ENCODE data around the gene COQ8B. TPM values are rescaled to one million over a fixed set of nuclear protein-coding genes. Genes with fewer than 3 reads are reported as not detected.

Gene COQ8B
- total RNA-seq, 1 donor from 2014 or later: 30.6 TPM

GRCh38 chr19:40693150-40693788 lies 23.4 kb downstream of the COQ8B start:
- intact Hi-C loops (cut with micrococcal nuclease): no loop called here

DNA sequence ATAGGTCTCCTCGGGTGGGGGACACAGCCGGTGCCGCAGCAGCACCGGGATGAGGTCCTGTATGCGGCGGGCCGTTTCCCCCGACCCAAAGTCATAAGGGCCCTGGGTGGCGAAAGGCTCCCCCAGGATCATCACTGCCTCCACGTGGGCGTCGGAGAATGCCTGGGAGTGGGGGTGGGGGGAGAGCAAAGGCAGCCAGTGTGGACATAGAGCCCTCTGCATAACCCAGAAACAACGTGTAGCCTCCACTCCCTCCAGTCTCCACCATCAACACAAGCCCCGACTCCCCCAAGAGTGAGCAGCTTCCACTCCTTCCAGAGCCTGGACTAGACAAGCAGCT lies 24.5 kb downstream of the COQ8B start:
- intact Hi-C loops (cut with micrococcal nuclease): no loop called here

GRCh38 chr19:40691421-40692211 lies 25.1 kb downstream of the COQ8B start:
- intact Hi-C loops (cut with micrococcal nuclease): no loop called here

- intact Hi-C loops (cut with micrococcal nuclease): loop anchor here (1.0 kb wide), 4 partner anchors 24 to 87 kb away; partner anchors contain the start of genes RAB4B and SNRPA
Observed at GRCh38 chr19:40690693-40691420, 25.8 kb downstream of the COQ8B start.

DNA sequence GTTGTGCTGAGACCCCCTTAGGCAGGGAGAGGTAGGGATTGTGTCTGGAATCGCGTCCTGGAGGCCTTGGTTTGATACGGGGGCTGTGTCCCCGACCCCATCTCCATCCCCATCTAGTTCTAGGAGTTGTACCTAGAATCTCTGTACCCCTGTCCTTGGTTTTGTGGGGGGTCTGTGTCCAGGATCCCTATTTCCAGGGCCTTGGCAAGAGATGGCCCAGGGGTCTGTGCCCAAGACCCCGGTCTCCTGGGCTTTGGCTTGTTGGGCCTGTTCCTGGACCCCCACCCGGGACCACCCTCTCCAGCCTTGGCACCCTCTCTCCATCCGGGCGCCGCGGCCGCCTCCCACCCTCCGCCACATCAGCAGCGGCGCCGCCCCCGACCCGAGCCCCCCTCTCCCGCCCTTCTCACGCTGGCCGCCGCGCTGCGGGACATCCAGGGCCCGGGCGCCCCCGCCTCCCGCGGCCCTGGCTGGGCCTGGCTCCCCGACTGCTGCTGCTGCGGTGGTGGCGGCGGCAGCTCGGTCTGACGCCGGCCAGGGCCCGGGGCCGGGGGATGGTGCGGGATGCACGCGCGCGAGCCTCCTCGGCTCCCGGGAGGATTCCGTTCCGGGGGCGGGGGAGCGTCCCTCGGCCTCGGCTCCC lies 26.5 kb downstream of the COQ8B start, which contains the start of gene NUMBL:
Gene NUMBL, minus strand, starts transcription at position 602 of the 643 bp plus-strand sequence. Its CDS starts 168 bp downstream, at position 434.
- intact Hi-C loops (cut with micrococcal nuclease): loop anchor here (1.0 kb wide), 4 partner anchors 25 to 88 kb away; partner anchors contain the start of genes RAB4B and SNRPA

- intact Hi-C loops (cut with micrococcal nuclease): loop anchor here (1.0 kb wide), 4 partner anchors 26 to 89 kb away; partner anchors contain the start of genes RAB4B and SNRPA
Observed at GRCh38 chr19:40689339-40690049, 27.2 kb downstream of the COQ8B start.

- intact Hi-C loops (cut with micrococcal nuclease): no loop called here
Observed at GRCh38 chr19:40688987-40689338, 27.7 kb downstream of the COQ8B start.

DNA sequence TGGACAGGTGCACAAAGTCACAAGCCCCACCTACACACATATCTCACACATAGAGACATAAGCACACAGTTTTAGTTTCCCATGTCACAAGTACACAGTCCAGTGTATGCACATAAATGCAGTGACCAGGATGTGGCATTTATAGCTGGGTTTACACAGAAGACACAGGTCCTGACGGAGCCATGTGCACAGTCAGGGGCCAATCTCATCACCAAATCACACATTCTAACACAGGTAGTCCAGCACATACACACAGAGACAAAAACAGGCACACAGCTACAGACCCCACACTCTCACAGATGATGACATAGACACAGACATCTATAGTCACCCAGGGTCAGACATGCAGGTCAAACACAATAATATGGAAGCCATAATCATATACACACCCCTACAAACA lies 28.4 kb downstream of the COQ8B start:
- intact Hi-C loops (cut with micrococcal nuclease): no loop called here

GRCh38 chr19:40687525-40688016 lies 29.1 kb downstream of the COQ8B start:
- intact Hi-C loops (cut with micrococcal nuclease): no loop called here

- intact Hi-C loops (cut with micrococcal nuclease): no loop called here
Observed at GRCh38 chr19:40686882-40687524, 29.7 kb downstream of the COQ8B start.

GRCh38 chr19:40685563-40685962 lies 31.1 kb downstream of the COQ8B start:
- intact Hi-C loops (cut with micrococcal nuclease): no loop called here

GRCh38 chr19:40685016-40685526 lies 31.6 kb downstream of the COQ8B start:
- intact Hi-C loops (cut with micrococcal nuclease): no loop called here

DNA sequence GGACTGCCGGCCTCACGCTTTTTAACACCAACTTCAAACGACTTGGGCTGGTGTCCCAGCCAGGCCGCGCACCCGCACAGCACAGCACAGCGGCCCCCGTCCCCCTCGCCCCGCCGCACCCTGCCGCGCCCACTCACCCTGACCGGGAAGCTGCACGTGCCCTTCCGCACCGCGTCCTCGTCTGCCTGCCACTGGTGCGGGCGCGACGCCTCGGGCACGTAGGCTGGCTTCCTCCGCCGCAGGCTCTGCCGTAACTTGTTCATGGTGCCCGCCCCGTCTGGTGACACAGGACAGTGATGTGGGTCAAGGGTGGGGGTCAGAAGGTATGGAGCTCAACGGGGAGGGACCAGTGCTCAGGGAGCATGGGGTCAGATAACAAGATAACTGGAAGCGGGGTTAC lies 32.4 kb downstream of the COQ8B start:
- intact Hi-C loops (cut with micrococcal nuclease): no loop called here

DNA sequence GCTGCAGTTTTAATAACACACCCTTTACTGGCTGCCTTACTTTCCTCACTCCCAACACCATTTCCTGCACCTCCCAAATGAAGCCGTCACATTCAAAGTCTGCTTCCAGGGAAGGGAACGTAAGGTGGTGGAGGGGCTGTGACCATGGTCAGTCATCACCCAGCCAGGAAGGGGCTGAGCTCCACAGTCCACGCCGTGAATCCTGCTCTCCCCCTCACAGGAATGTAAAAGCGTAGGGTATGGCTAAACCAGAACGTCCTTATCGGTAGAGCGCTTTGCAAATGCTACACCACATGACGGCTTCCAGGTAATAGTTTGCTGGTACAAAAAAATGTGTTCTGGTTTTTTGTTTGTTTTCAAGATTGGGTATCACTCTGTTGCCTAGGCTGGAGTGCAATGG lies 33.2 kb downstream of the COQ8B start:
- intact Hi-C loops (cut with micrococcal nuclease): no loop called here

- intact Hi-C loops (cut with micrococcal nuclease): no loop called here
Observed at GRCh38 chr19:40682431-40682964, 34.2 kb downstream of the COQ8B start.

GRCh38 chr19:40681039-40681438 lies 35.6 kb downstream of the COQ8B start:
- intact Hi-C loops (cut with micrococcal nuclease): no loop called here

DNA sequence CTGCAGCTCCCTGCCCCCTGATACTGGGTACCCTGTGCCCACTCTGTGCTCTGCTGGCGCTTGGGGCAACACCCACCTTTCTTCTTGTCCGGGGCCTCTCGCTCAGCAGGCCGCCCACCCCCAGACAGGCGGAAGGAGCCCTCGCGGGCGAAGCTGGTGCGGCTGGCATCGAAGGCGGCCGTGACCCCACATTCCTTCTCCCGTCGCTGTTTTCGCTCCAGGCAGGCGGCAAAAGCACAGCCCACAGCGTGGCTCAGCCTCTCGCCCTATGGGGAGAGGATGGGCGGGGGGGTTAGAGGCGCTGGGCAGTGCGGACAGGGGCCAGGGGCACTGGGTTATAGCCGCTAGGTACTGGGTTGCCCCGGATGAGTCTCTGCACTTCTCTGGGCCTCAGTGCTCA lies 39.5 kb downstream of the COQ8B start:
- intact Hi-C loops (cut with micrococcal nuclease): no loop called here

DNA sequence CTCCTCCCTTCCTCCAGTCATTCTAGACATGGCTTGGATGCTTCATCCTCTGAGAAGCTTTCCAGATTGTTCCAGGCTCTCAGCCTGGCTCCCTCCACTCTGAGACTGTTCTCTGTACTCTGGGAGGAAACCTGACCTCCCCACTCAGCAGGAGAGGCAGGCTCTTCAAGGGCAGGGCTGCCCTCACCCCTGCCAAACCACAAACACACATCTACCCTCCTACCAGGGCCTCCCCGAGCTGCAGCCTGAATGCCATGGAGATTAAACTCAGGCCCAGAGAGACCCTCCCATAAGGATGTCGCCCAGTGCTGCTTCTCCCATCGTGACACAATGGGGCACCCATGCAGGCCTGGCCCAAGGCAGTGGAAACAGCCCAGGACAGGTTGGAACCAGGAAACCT lies 42.4 kb downstream of the COQ8B start:
- intact Hi-C loops (cut with micrococcal nuclease): no loop called here

DNA sequence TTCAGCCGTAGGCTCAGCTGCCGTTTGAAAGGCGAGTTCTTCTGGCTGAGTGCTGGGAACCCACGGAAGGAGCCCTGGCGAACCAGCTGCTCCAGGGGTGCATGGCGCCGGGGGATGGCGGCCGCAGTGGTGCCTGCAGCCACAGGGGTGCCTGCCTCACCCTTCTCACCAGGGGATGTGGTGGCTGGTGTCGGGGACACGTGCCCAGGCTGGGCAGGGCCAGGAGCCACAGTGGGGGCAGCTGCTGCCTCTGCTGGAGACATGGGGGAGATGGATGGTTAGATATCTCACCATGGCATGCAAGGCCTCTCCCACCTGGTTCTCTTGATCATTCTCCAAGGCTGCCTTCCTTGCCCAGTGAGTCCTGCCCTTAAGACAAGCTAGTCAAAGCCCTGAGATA lies 43.3 kb downstream of the COQ8B start:
- intact Hi-C loops (cut with micrococcal nuclease): no loop called here
